NCI-H2029 treated with DMSO at 0.1 percent for 48 hours (cell line): ENCODE data around the gene ZFYVE28.

Source experiments
- DNase-seq: peaks from one replicate; lab custom pipeline; 2025; lab: John Stamatoyannopoulos, UW

The ZFYVE28 gene

GRCh38 chr4:2331519-2332200 lies 86.8 kb downstream of the ZFYVE28 start:
- no peak for DNase-seq

GRCh38 chr4:2331043-2331420 lies 87.4 kb downstream of the ZFYVE28 start:
- DNase-seq, result no peak

GRCh38 chr4:2330091-2331042 lies 88.1 kb downstream of the ZFYVE28 start:
- no peak for DNase-seq

- no peak for DNase-seq
These were observed 90.9 kb downstream of the ZFYVE28 start for GRCh38 chr4:2327579-2327978.

GRCh38 chr4:2324891-2325290 lies 93.6 kb downstream of the ZFYVE28 start:
- no peak for DNase-seq

GRCh38 chr4:2322841-2323240 lies 95.6 kb downstream of the ZFYVE28 start:
- DNase-seq, result no peak

GRCh38 chr4:2322227-2322626 lies 96.2 kb downstream of the ZFYVE28 start:
- DNase-seq, result no peak

- no peak for DNase-seq
These were observed 96.9 kb downstream of the ZFYVE28 start for GRCh38 chr4:2321279-2322196.

GRCh38 chr4:2320746-2321145 lies 97.7 kb downstream of the ZFYVE28 start:
- no peak for DNase-seq

GRCh38 chr4:2320152-2320551 lies 98.3 kb downstream of the ZFYVE28 start:
- no peak for DNase-seq

GRCh38 chr4:2318885-2319284 lies 99.6 kb downstream of the ZFYVE28 start:
- no peak for DNase-seq

- DNase-seq, result no peak
These were observed 100.0 kb downstream of the ZFYVE28 start for GRCh38 chr4:2318476-2318875.

- DNase-seq, result no peak
These were observed 105.1 kb downstream of the ZFYVE28 start for GRCh38 chr4:2313366-2313765.

GRCh38 chr4:2306773-2307410 lies 111.6 kb downstream of the ZFYVE28 start:
- DNase-seq, result no peak

- DNase-seq, result no peak
These were observed 112.5 kb downstream of the ZFYVE28 start for GRCh38 chr4:2305766-2306501.

GRCh38 chr4:2304877-2305561 lies 113.4 kb downstream of the ZFYVE28 start:
- DNase-seq, result no peak

- no peak for DNase-seq
These were observed 114.0 kb downstream of the ZFYVE28 start for GRCh38 chr4:2304321-2304876.

- DNase-seq, result no peak
These were observed 114.6 kb downstream of the ZFYVE28 start for GRCh38 chr4:2303686-2304320.

GRCh38 chr4:2303121-2303685 lies 115.2 kb downstream of the ZFYVE28 start:
- DNase-seq, result no peak
